H9 (cell line): ENCODE measurements around the gene KRTAP6-2. TPM values are rescaled to one million over a fixed set of nuclear protein-coding genes. Genes with fewer than 3 reads are reported as not detected.

Experiments used
- DNase-seq: peaks from one replicate; pipeline ENCODE4 v3.0.0-alpha.2; 2017
- H2AFZ ChIP-seq: one replicate; pipeline ENCODE4 v1.6.1; 2013; ENCODE audit warnings: mild to moderate bottlenecking, low read length, control low read depth, moderate library complexity
- H2AK5ac ChIP-seq: 2 replicates; pipeline ENCODE4 v1.6.1; 2013; ENCODE audit warnings: low read length, control low read depth, mixed read lengths; ENCODE audit not compliant: insufficient read length
- H2BK120ac ChIP-seq: one replicate; pipeline ENCODE4 v1.6.1; 2013; ENCODE audit warnings: low read depth, mild to moderate bottlenecking, low read length, control low read depth, inconsistent platforms; ENCODE audit not compliant: poor library complexity, severe bottlenecking
- H2BK12ac ChIP-seq: 2 replicates; pipeline ENCODE4 v1.6.1; 2013; ENCODE audit warnings: low read length, control low read depth, mixed read lengths, low read depth; ENCODE audit not compliant: insufficient read length
- H2BK15ac ChIP-seq: 2 replicates; pipeline ENCODE4 v1.6.1; 2013; ENCODE audit warnings: low read depth, low read length, control low read depth
- H2BK20ac ChIP-seq: one replicate; pipeline ENCODE4 v1.6.1; 2013; ENCODE audit warnings: low read depth, mild to moderate bottlenecking, low read length, control low read depth, inconsistent platforms; ENCODE audit not compliant: poor library complexity, severe bottlenecking
- H2BK5ac ChIP-seq: 2 replicates; pipeline ENCODE4 v1.6.1; 2013; ENCODE audit warnings: low read length, control low read depth, mixed read lengths; ENCODE audit not compliant: insufficient read length
- H3K14ac ChIP-seq: 2 replicates; pipeline ENCODE4 v1.6.1; 2013; ENCODE audit warnings: low read length, control low read depth; ENCODE audit not compliant: insufficient read depth
- H3K18ac ChIP-seq: 2 replicates; pipeline ENCODE4 v1.6.1; 2013; ENCODE audit warnings: low read depth, mild to moderate bottlenecking, mixed read lengths, low read length, control low read depth; ENCODE audit not compliant: insufficient read length
- H3K23ac ChIP-seq: 2 replicates; pipeline ENCODE4 v1.6.1; 2013; ENCODE audit warnings: low read length, control low read depth, mixed read lengths, low read depth; ENCODE audit not compliant: insufficient read length
- H3K23me2 ChIP-seq: 2 replicates; pipeline ENCODE4 v1.6.1; 2013; ENCODE audit warnings: low read depth, mild to moderate bottlenecking, mixed read lengths, low read length, control low read depth; ENCODE audit not compliant: insufficient read length, poor library complexity, severe bottlenecking
- H3K27ac ChIP-seq: 2 replicates; pipeline ENCODE4 v1.5.1; 2013; ENCODE audit warnings: low read length, control low read depth, mixed read lengths, low read depth; ENCODE audit not compliant: insufficient read length
- H3K27me3 ChIP-seq: 2 replicates; pipeline ENCODE4 v1.6.1; 2013; ENCODE audit warnings: low read length, control low read depth, inconsistent platforms; ENCODE audit not compliant: insufficient read depth
- H3K4ac ChIP-seq: 2 replicates; pipeline ENCODE4 v1.6.1; 2013; ENCODE audit warnings: low read depth, mild to moderate bottlenecking, control low read depth, inconsistent platforms, low read length, moderate library complexity
- H3K4me1 ChIP-seq: 2 replicates; pipeline ENCODE4 v1.6.1; 2013; ENCODE audit warnings: low read length, control low read depth, inconsistent platforms; ENCODE audit not compliant: insufficient read depth
- H3K4me2 ChIP-seq: 2 replicates; pipeline ENCODE4 v1.6.1; 2013; ENCODE audit warnings: low read length, control low read depth, mixed read lengths; ENCODE audit not compliant: insufficient read length, insufficient read depth
- H3K56ac ChIP-seq: 2 replicates; pipeline ENCODE4 v1.6.1; 2013; ENCODE audit warnings: low read depth, mild to moderate bottlenecking, mixed read lengths, low read length, control low read depth; ENCODE audit not compliant: insufficient read length
- H3K79me1 ChIP-seq: 2 replicates; pipeline ENCODE4 v1.6.1; 2013; ENCODE audit warnings: low read depth, mild to moderate bottlenecking, moderate library complexity, low read length, control low read depth, inconsistent platforms; ENCODE audit not compliant: insufficient read depth, poor library complexity, severe bottlenecking
- H3K79me2 ChIP-seq: 2 replicates; pipeline ENCODE4 v1.6.1; 2013; ENCODE audit warnings: low read length, control low read depth, inconsistent platforms; ENCODE audit not compliant: insufficient read depth
- H3K9ac ChIP-seq: 2 replicates; pipeline ENCODE4 v1.6.1; 2013; ENCODE audit warnings: low read length, control low read depth, mixed read lengths; ENCODE audit not compliant: insufficient read length; ENCODE audit errors: extremely low read depth
- H3K9me3 ChIP-seq: one replicate; pipeline ENCODE4 v1.6.1; 2013; ENCODE audit warnings: low read depth, low read length, inconsistent platforms; ENCODE audit not compliant: control insufficient read depth
- H3T11ph ChIP-seq: one replicate; pipeline ENCODE4 v1.6.1; 2013; ENCODE audit warnings: mild to moderate bottlenecking, low read length, control low read depth, inconsistent platforms
- H4K20me1 ChIP-seq: one replicate; pipeline ENCODE4 v1.6.1; 2013; ENCODE audit not compliant: control insufficient read depth, insufficient read length, insufficient read depth
- H4K5ac ChIP-seq: 2 replicates; pipeline ENCODE4 v1.6.1; 2013; ENCODE audit warnings: low read depth, mild to moderate bottlenecking, mixed read lengths, low read length, control low read depth; ENCODE audit not compliant: insufficient read length
- H4K8ac ChIP-seq: replicated peaks from 2 replicates; pipeline ENCODE4 v1.6.1; 2013; ENCODE audit warnings: low read length, control low read depth, mixed read lengths, low read depth; ENCODE audit not compliant: insufficient read length
- H4K91ac ChIP-seq: 2 replicates; pipeline ENCODE4 v1.6.1; 2013; ENCODE audit warnings: low read depth, mild to moderate bottlenecking, moderate library complexity, mixed read lengths, low read length, control low read depth; ENCODE audit not compliant: insufficient read length
- H3K27ac Mint-ChIP-seq, 3 experiments: 2 replicates in 2 of 3; 3 replicates in 1 of 3; pipeline ENCODE4 v1.8.0; 2020 to 2021; ENCODE audit warnings: mixed read lengths in 3 of 3, mild to moderate bottlenecking in 1 of 3, moderate library complexity in 1 of 3
- H3K27me3 Mint-ChIP-seq: 2 replicates; pipeline ENCODE4 v1.8.0; 2021; ENCODE audit warnings: low read depth, mild to moderate bottlenecking, moderate library complexity, mixed read lengths
- H3K36me3 Mint-ChIP-seq, 3 experiments: 2 replicates in 2 of 3; 3 replicates in 1 of 3; pipeline ENCODE4 v1.8.0; 2020 to 2021; ENCODE audit warnings: low read depth in 3 of 3, mixed read lengths in 3 of 3; ENCODE audit not compliant: insufficient read depth in 1 of 3
- H3K4me1 Mint-ChIP-seq, 2 experiments: 2 replicates each; pipeline ENCODE4 v1.8.0; 2020; ENCODE audit warnings: mixed read lengths in 2 of 2
- H3K4me3 Mint-ChIP-seq, 2 experiments: 2 replicates in 1 of 2; 3 replicates in 1 of 2; pipeline ENCODE4 v1.8.0; 2020 to 2021; ENCODE audit warnings: mild to moderate bottlenecking in 2 of 2, mixed read lengths in 2 of 2, moderate library complexity in 1 of 2
- H3K9me3 Mint-ChIP-seq, 2 experiments: 2 replicates in 1 of 2; 3 replicates in 1 of 2; pipeline ENCODE4 v1.8.0; 2020; ENCODE audit warnings: mild to moderate bottlenecking in 2 of 2, mixed read lengths in 2 of 2, moderate library complexity in 1 of 2
- total RNA-seq: library from RNA; stranded (reverse); gene quantifications from 2 replicates; pipeline ENCODE4 v1.2.1, GENCODE V29; 2021
- TF ChIP-seq, protein P1 (sequence below): fragments of 200-600 bp; sonication (generic); conservative IDR thresholded peaks from 3 replicates; pipeline ENCODE4 v1.8.0; 2021; ENCODE audit warnings: antibody characterized with exemption, mild to moderate bottlenecking

KRTAP6-2 gene
- total RNA-seq, 1 experiment from 2014 or later, result not detected

DNA sequence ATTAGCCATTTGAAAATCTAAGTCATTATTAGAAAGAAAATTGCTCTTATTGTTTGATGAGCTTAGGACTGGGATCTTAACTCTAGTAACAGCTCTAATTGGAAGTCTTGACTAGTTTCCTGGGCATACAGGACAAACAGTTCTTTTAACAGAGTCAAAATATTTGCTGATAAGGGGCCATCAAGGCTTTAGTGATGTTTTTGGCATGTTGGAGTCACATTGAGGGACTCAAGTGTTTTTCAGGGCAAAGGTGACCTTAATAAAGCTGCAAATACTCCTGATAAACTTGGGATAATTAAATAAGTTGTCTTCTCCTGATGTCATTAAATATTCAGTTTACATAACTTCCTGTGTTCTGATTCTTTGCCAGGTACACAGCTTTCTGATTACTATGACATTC is 31.1 kb downstream of the KRTAP6-2 start:
- Histone ChIP-seq H3K27ac (no peak overlapping the region), H3K56ac (no peak overlapping the region), H3K14ac (no peak overlapping the region), H3K4me2 (no peak overlapping the region), H3K23me2 (no peaks in the 10 kb centered on the region), H2BK5ac (no peak overlapping the region), H4K5ac (no peak overlapping the region), H2AK5ac (no peak overlapping the region), H3K79me2 (no peaks in the 10 kb centered on the region), H3K79me1 (no peaks in the 10 kb centered on the region), H2BK15ac (no peak overlapping the region), H3K23ac (no peak overlapping the region), H4K8ac (no peak overlapping the region), H2BK20ac (no peak overlapping the region), H3T11ph (no peak overlapping the region), H3K4ac (no peak overlapping the region), H2BK12ac (no peak overlapping the region), H4K91ac (no peak overlapping the region), H3K4me1 (no peaks in the 10 kb centered on the region), H2BK120ac (no peak overlapping the region), H3K9me3 (no peaks in the 10 kb centered on the region), H3K18ac (no peak overlapping the region), H2AFZ (no peak overlapping the region), H4K20me1 (no peaks in the 10 kb centered on the region), H3K27me3 (no peaks in the 10 kb centered on the region), H3K9ac (no peak overlapping the region)
- no peaks in the 10 kb centered on the region for H3K27me3 Mint-ChIP-seq
- H3K4me1 Mint-ChIP-seq, result no peaks in the 10 kb centered on the region
- peaks cover 0 to 5% (median 0%) of the 10 kb centered on the region in 3 experiments; a peak in 2 of 7 replicates for H3K36me3 Mint-ChIP-seq
- DNase-seq, result no peak
- TF ChIP-seq, protein P1, sequence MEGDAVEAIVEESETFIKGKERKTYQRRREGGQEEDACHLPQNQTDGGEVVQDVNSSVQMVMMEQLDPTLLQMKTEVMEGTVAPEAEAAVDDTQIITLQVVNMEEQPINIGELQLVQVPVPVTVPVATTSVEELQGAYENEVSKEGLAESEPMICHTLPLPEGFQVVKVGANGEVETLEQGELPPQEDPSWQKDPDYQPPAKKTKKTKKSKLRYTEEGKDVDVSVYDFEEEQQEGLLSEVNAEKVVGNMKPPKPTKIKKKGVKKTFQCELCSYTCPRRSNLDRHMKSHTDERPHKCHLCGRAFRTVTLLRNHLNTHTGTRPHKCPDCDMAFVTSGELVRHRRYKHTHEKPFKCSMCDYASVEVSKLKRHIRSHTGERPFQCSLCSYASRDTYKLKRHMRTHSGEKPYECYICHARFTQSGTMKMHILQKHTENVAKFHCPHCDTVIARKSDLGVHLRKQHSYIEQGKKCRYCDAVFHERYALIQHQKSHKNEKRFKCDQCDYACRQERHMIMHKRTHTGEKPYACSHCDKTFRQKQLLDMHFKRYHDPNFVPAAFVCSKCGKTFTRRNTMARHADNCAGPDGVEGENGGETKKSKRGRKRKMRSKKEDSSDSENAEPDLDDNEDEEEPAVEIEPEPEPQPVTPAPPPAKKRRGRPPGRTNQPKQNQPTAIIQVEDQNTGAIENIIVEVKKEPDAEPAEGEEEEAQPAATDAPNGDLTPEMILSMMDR, result no peak
- no peak overlapping the region for H3K27ac Mint-ChIP-seq
- H3K4me3 Mint-ChIP-seq, result no peak overlapping the region
- H3K9me3 Mint-ChIP-seq, result peaks cover 0 to 5% of the 10 kb centered on the region in 2 experiments; a peak in 2 of 5 replicates
